Activated naive CD8-positive, alpha-beta T cell treated with anti-CD3 and anti-CD28 coated beads for 36 hours (primary cell): Measurements from ENCODE around the gene IFIT2. TPM values are rescaled to one million over a fixed set of nuclear protein-coding genes. Genes with fewer than 3 reads are reported as not detected.
"Not testable (repeated sequence)": the region's sequence is repeated elsewhere in the genome, so short reads cannot be mapped to it uniquely, and the experiment has no call there.

Experiments
- DNase-seq: peaks from one replicate; pipeline ENCODE4 v3.0.0; 2021
- H3K27ac Mint-ChIP-seq: one replicate; pipeline ENCODE4 v1.8.0; 2022; ENCODE audit warnings: mild to moderate bottlenecking, moderate library complexity, mixed read lengths
- H3K27me3 Mint-ChIP-seq: one replicate; pipeline ENCODE4 v1.8.0; 2022; ENCODE audit warnings: mild to moderate bottlenecking, mixed read lengths
- H3K36me3 Mint-ChIP-seq: one replicate; pipeline ENCODE4 v1.8.0; 2021; ENCODE audit warnings: mild to moderate bottlenecking, mixed read lengths
- H3K4me1 Mint-ChIP-seq: one replicate; pipeline ENCODE4 v1.8.0; 2021; ENCODE audit warnings: mixed read lengths
- H3K4me3 Mint-ChIP-seq: one replicate; pipeline ENCODE4 v1.8.0; 2022; ENCODE audit warnings: mild to moderate bottlenecking, moderate library complexity, mixed read lengths
- H3K9me3 Mint-ChIP-seq: one replicate; pipeline ENCODE4 v1.8.0; 2022; ENCODE audit warnings: mixed read lengths
- total RNA-seq, 2 experiments: library from RNA; stranded (reverse); gene quantifications; one replicate each; pipeline ENCODE4 v1.2.3, GENCODE V29; 2021

The IFIT2 gene
- total RNA-seq, 2 experiments from 2014 or later, result 37.0 to 37.3 TPM

DNA sequence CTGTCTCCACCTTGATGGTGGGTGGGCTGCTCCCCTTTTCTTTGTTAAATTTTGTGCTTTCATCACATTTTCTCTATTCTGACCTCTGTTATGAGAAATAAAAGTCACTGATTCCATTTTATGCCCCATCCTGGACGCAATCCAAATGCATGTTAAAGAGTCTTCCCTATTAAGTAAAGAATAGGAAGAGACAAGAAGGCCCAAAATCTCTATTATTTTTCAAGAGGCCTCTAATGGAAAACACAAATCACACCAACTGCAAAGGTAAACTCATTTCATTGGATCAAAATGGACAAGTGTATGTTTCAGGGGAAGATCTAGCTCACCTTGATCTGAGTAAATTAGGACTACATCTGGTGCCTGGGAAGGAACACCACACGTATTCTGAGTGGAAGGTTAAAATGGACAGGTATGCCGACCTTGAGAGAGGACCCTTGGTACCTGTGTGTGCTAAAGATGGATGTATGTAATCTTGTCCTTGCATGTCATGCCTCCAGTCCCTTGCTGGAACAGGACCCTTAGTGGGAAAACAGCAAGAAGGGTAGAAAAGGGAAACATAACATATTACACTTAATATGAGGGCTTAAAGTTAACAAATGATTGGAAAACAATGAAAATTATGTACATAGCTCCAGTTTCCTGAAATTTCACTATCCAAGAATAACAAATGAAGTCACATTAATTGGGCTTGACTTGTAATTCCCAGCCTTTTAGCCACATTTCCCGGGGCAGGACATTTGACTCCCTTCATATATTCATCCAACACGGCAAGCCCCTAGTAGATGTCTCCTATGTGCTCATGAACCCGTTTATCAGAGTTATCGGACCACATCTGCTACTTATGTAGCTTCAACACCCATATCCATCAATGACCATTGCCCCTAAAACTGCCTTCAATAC lies 7.6 kb downstream of the IFIT2 start:
- Mint-ChIP-seq H3K4me1 (no peaks in the 10 kb centered on the region), H3K4me3 (no peak overlapping the region)

DNA sequence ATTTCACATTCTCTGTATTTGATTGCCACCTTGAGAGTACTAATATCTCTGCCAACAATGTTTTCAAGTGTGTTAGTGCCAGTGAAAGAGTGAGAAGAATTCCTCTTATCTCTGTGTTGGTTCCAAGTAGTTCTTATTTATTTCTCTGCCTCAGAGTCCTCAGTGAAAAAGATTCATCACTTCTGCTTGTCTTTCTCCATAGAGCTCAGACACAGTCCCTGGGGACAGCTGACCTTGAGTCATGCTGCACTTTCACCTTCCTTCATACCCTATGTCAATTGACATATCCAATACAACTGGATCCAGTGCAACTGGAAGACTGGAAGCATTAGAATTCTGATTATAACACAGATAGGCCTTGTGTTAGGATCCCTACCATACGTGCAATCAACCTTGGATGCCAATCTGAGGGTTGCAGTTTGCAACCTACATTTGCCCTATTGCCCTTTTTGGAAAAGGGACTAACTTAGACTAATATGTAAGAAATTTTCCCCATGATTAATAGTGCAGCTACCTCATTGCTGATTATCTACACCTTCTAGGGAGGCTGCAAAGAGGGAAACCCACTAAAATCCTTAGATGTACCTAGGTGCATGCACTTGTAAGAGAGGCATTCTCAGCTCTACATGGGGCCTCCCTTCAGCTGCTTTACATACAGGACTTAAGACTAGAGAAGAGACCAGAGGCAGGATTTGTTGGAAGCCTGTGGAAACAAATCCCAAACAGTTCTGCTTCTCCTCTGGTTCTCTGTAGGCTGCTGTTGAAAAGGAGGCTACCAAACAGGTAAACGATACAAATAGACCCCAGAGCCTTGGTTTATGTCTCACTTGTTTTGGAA lies 8.4 kb downstream of the IFIT2 start:
- no peaks in the 10 kb centered on the region for H3K4me1 Mint-ChIP-seq
- H3K9me3 Mint-ChIP-seq, result peaks cover 21% of the 10 kb centered on the region
- no peak overlapping the region for H3K4me3 Mint-ChIP-seq
- DNase-seq, result no peak
- H3K27me3 Mint-ChIP-seq, result peaks cover 3% of the 10 kb centered on the region
- peaks cover 41% of the 10 kb centered on the region for H3K36me3 Mint-ChIP-seq
- H3K27ac Mint-ChIP-seq, result no peak overlapping the region

More for the DNA sequence above, 7.6 kb downstream of the IFIT2 start:
- Mint-ChIP-seq H3K27ac (no peak overlapping the region), H3K36me3 (peaks cover 44% of the 10 kb centered on the region), H3K9me3 (peaks cover 21% of the 10 kb centered on the region), H3K27me3 (peaks cover 3% of the 10 kb centered on the region)
- DNase-seq, result no peak

DNA sequence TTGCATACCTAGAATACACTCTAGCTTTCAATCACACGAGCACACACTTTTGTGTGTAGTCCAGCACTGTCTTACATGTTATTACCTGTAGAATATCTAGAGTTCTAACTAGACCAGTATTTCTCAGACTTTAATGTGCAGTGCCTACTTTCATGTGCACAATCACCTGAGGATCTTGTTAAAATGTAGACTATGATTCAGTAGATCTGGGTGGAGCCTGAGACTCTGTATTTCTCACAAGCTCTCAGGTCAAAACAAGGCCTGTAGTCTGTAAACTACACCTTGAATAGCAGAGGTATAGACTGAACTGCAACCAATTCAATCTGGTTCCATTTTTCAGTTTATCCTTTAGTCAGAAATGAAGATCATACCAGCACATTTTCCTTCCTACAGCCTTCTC lies 11.1 kb downstream of the IFIT2 start:
- no peak for DNase-seq
- H3K27me3 Mint-ChIP-seq, result peaks cover 8% of the 10 kb centered on the region
- no peaks in the 10 kb centered on the region for H3K4me1 Mint-ChIP-seq
- H3K4me3 Mint-ChIP-seq, result no peak overlapping the region
- peaks cover 19% of the 10 kb centered on the region for H3K36me3 Mint-ChIP-seq
- H3K27ac Mint-ChIP-seq, result no peak overlapping the region
- peaks cover 12% of the 10 kb centered on the region for H3K9me3 Mint-ChIP-seq

DNA sequence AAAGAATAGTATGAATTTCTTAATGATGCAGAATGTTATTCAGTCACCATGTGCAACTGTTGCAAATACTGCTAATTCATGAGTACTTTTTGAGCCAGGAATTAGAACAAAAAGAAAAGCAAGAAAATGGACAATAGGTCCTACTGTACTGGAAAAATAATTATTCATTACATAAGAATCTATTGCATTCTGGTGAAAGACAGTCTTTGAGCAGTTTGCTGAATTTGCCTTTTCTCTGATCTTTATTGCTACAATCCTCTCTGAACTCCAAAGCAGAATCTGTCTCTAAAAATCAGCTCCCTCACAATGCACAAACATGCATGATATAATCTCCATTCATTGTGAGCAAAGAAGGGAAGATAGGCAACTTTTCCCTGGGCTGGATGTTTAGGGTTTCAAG lies 12.8 kb downstream of the IFIT2 start:
- Mint-ChIP-seq H3K27me3 (peaks cover 8% of the 10 kb centered on the region), H3K36me3 (peaks cover 6% of the 10 kb centered on the region), H3K4me3 (no peak overlapping the region), H3K4me1 (no peaks in the 10 kb centered on the region), H3K9me3 (peaks cover 8% of the 10 kb centered on the region), H3K27ac (no peak overlapping the region)
- no peak for DNase-seq

DNA sequence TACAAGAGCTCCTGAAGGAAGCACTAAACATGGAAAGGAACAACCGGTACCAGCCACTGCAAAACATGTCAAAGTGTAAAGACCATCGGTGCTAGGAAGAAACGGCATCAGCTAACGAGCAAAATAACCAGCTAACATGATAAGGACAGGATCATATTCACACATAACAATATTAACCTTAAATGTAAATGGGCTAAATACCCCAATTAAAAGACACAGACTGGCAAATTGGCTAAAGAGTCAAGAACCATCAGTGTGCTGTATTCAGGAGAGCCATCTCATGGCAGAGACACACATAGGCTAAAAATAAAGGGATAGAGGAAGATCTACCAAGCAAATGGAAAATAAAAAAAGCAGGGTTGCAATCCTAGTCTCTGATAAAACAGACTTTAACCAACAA lies 16.2 kb downstream of the IFIT2 start:
- H3K36me3 Mint-ChIP-seq, DNase-seq, H3K27ac Mint-ChIP-seq, H3K4me1 Mint-ChIP-seq, H3K4me3 Mint-ChIP-seq, H3K9me3 Mint-ChIP-seq: not testable (repeated sequence)
- peaks cover 15% of the 10 kb centered on the region for H3K27me3 Mint-ChIP-seq

DNA sequence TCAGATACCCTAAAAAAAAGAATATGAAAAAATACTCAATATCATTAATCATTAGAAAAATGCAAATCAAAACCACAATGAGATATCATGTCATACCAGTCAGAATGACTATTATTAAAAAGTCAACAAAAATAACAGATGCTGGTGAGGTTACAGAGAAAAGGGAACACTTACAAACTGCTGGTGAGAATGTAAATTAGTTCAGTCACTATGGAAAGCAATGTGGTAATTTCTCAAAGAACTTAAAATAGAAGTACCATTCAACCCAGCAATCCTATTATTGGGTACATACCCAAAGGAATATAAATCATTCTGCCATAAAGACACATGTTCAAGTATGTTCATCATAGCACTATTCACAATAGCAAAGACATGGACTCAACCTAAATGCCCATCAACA lies 23.2 kb downstream of the IFIT2 start:
- Mint-ChIP-seq H3K27me3 (peaks cover 52% of the 10 kb centered on the region), H3K4me1 (peaks cover 15% of the 10 kb centered on the region)
- H3K27ac Mint-ChIP-seq, H3K9me3 Mint-ChIP-seq, H3K4me3 Mint-ChIP-seq, H3K36me3 Mint-ChIP-seq, DNase-seq: not testable (repeated sequence)

DNA sequence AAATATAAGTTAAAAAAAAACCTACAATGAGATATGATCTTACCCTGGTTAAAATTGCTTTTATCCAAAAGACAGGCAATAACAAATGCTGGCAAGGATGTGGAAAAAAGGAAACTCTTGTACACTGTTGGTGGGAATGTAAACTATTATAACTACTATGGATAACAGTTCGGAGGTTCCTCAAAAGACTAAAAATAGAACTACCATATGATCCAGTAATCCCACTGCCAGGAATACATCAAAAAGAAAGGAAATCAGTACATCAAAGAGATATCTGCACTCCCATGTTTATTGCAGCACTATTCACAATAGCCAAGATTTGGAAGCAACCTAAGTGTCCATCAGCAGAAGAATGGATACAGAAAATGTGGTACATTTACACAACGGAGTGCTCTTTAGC lies 24.0 kb downstream of the IFIT2 start:
- H3K27ac Mint-ChIP-seq, DNase-seq, H3K36me3 Mint-ChIP-seq, H3K9me3 Mint-ChIP-seq, H3K4me3 Mint-ChIP-seq: not testable (repeated sequence)
- peaks cover 52% of the 10 kb centered on the region for H3K27me3 Mint-ChIP-seq
- peaks cover 19% of the 10 kb centered on the region for H3K4me1 Mint-ChIP-seq

DNA sequence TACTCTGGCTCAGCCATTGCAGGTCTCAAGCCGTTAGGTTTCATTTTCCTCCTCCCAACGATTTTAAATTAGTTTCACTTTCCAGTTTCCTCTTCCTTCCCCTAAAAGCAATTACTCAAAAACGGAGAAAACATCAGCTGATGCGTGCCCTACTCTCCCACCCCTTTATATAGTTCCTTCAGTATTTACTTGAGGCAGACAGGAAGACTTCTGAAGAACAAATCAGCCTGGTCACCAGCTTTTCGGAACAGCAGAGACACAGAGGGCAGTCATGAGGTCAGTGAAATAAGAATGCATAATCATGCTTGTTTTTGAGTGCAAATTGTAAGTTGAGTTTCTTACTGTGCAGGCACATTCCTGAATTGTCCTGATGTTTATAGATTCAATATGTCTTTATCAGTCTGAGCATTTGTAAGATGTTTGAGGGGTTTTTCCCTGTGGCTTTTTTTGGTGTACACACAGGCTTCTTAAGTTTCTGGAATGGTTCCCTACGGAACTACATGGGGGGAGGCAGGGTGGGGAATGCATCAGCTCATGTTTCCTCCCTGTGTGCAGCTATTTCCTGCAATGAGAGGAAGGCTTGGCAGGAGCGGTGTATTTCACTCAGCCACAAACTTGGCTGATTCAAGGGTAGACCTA lies 26.1 kb downstream of the IFIT2 start, which contains the start of gene IFIT3:
Gene IFIT3, plus strand, starts transcription at position 195 of the 639 bp plus-strand sequence. Its CDS starts 77 bp downstream, at position 272.
- peaks cover 34% of the 10 kb centered on the region for H3K4me1 Mint-ChIP-seq
- DNase-seq, result no peak
- no peaks in the 10 kb centered on the region for H3K9me3 Mint-ChIP-seq
- H3K4me3 Mint-ChIP-seq, result peak within 1 kb of the TSS; percentile 82
- peaks cover 4% of the 10 kb centered on the region for H3K36me3 Mint-ChIP-seq
- H3K27me3 Mint-ChIP-seq, result peaks cover 44% of the 10 kb centered on the region
- H3K27ac Mint-ChIP-seq, result peak within 1 kb of the TSS; percentile 76

DNA sequence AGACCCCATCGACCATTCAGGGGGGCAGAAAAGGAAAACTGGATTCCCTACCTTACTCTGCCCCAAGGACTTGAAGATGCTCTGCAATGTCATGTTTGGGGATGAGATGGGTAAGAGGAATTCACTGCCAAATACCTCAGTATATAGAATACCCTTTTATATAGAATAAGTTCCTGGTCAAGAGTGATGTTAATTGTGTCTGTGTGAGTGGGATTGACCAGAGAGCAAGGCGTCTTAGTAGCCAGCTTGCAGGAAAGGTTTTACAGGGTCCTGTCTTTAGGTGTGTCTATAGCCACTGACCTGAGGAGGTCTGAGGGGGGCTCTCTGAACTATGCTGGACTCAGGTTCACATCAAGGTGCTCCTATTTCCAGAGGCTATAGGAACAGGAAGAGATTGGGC lies 27.3 kb downstream of the IFIT2 start:
- Mint-ChIP-seq H3K27me3 (peaks cover 37% of the 10 kb centered on the region), H3K4me3 (peak overlapping the region; percentile 82), H3K36me3 (peaks cover 4% of the 10 kb centered on the region), H3K4me1 (peaks cover 45% of the 10 kb centered on the region), H3K27ac (no peak overlapping the region), H3K9me3 (no peaks in the 10 kb centered on the region)
- DNase-seq, result no peak

DNA sequence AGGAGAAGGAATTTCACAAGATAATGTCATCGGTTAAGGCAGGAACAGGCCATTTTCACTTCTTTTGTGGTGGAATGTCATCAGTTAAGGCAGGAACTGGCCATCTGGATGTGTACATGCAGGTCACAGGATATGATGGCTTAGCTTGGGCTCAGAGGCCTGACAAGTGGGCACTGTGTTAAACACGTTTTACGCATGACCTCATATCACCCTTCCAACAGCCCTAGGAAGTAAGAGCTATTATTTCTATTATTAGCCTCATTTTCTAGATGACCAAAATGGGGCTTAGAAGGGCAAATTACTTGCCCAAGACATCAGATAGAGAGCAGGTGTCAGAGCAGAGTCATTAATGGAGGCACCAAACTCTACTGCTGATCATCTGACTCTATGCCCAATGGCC lies 28.2 kb downstream of the IFIT2 start:
- H3K27ac Mint-ChIP-seq, DNase-seq, H3K9me3 Mint-ChIP-seq, H3K36me3 Mint-ChIP-seq: not testable (repeated sequence)
- Mint-ChIP-seq H3K4me3 (peak overlapping the region; percentile 29), H3K27me3 (peaks cover 37% of the 10 kb centered on the region), H3K4me1 (peaks cover 50% of the 10 kb centered on the region)

DNA sequence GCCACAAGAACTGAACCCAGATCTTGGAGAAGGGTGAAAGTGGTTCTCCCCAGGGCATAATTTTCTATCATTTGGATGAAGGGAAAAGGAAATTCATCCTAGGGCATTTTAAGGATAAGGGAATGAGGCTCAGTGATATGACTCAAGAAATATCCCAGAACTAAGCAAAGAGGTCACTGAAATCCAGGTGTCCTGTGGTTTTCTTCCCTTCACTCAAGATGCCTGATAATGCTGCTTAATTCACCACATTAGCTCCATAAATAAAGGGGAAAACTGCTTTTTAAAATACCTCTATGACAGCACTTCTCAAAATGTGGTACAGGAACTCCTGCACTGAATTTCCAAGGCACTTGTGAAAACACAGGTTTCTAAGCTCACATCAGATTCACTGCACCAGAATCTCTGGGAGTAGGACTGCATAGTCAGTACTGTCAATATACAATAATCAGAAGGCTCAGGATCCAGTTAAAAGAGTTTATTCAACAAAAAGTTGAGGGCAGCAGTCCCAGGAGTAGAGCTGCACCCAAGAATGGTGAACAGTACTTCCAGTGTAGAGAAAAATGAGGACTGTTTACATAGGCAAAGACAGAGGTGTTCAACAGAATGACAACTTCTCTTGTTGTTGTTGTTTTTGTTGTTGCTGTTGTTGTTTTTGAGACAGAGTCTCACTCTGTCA lies 28.8 kb downstream of the IFIT2 start:
- H3K27ac Mint-ChIP-seq, result no peak overlapping the region
- no peak overlapping the region for H3K4me3 Mint-ChIP-seq
- peaks cover 37% of the 10 kb centered on the region for H3K27me3 Mint-ChIP-seq
- peaks cover 57% of the 10 kb centered on the region for H3K4me1 Mint-ChIP-seq
- no peaks in the 10 kb centered on the region for H3K9me3 Mint-ChIP-seq
- H3K36me3 Mint-ChIP-seq, result peaks cover 4% of the 10 kb centered on the region
- DNase-seq, result no peak

DNA sequence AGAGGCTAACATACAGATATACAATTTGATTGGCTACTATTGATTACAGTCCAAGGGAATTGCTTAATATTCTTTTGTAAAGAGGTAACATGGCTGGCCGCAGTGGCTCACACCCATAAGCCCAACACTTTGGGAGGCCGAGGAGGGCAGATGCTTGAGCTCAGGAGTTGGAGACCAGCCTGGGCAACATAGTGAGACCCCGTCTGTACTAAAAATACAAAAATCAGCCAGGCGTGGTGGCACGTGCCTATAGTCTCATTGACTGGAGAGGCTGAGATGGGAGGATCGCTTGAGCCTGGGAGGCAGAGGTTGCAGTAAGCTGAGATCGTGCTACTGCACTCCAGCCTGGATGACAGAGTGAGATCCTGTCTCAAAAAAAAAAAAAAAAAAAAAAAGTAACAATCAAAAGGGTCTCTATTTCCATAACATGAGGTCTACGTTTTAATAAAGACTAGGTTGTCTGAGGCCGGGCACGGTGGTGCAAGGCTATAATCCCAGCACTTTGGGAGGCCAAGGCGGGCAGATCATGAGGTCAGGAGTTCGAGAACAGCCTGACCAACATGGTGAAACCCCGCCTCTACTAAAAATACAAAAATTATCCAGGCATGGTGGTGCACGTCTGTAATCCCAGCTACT lies 29.8 kb downstream of the IFIT2 start:
- H3K9me3 Mint-ChIP-seq, DNase-seq, H3K36me3 Mint-ChIP-seq: not testable (repeated sequence)
- Mint-ChIP-seq H3K4me3 (peak overlapping the region; percentile 71), H3K27me3 (peaks cover 41% of the 10 kb centered on the region), H3K4me1 (peaks cover 57% of the 10 kb centered on the region), H3K27ac (peak overlapping the region; percentile 86)

DNA sequence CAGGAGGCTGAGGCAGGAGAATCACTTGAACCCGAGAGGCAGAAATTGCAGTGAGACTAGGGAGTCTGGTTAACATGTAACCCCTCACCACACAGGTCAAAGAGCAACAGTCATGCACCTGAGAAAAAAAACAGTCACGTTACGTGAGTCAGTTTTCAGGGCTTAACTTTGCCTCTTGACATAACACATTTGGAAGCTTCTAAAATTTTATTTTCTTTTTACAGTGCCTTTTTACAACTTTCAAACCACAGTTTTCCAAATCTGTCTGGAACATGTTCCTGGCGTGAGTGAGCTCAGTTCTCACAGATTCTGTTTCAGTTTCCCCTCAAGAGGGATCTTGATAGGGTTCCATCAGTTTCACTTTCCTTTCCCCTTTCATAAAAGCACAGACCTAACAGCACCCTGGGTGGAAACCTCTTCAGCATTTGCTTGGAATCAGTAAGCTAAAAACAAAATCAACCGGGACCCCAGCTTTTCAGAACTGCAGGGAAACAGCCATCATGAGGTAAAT lies 30.3 kb downstream of the IFIT2 start:
- H3K9me3 Mint-ChIP-seq, result no peaks in the 10 kb centered on the region
- H3K27me3 Mint-ChIP-seq, result peaks cover 46% of the 10 kb centered on the region
- H3K36me3 Mint-ChIP-seq, result peaks cover 7% of the 10 kb centered on the region
- H3K4me3 Mint-ChIP-seq, result peak overlapping the region; percentile 71
- H3K27ac Mint-ChIP-seq, result peak overlapping the region; percentile 86
- peaks cover 57% of the 10 kb centered on the region for H3K4me1 Mint-ChIP-seq
- peak; percentile 40 for DNase-seq

DNA sequence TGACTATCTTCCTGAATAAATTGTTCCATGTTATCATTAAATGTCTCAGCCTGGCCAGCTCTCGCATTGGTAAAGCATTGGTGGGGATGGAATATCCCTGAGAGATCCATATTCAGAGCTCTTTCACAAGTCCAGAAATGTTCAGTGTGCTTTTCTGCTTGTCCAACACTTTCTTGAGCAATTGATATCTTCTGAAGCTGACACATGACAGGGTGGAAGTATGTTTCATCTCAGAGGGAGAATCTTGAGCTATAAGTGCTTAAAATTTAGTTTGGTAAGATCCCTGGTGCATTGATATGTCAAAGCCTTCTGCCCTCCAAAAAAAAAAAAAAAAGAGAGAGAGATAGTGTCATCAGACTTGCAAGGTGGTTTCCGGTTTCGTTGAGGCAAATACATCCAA lies 33.4 kb downstream of the IFIT2 start:
- H3K27ac Mint-ChIP-seq, result no peak overlapping the region
- no peak for DNase-seq
- no peaks in the 10 kb centered on the region for H3K9me3 Mint-ChIP-seq
- H3K36me3 Mint-ChIP-seq, result peaks cover 18% of the 10 kb centered on the region
- peaks cover 50% of the 10 kb centered on the region for H3K27me3 Mint-ChIP-seq
- H3K4me3 Mint-ChIP-seq, result no peak overlapping the region
- H3K4me1 Mint-ChIP-seq, result peaks cover 52% of the 10 kb centered on the region
